Smooth muscle cell (in vitro differentiated cells): Measurements from ENCODE around the gene CPD. TPM values are rescaled to one million over a fixed set of nuclear protein-coding genes. Genes with fewer than 3 reads are reported as not detected.

Experiments
- DNase-seq: peaks from one replicate; lab custom pipeline; 2025; ENCODE audit not compliant: unreplicated experiment; lab: John Stamatoyannopoulos, UW
- H2AFZ ChIP-seq: fragments of 200-600 bp; sonication (generic); 2 replicates; pipeline ENCODE4 v1.6.0; 2016; ENCODE audit warnings: antibody characterized with exemption, low read depth, mild to moderate bottlenecking
- H3F3A ChIP-seq: fragments of 200-600 bp; sonication (generic); 2 replicates; pipeline ENCODE4 v1.6.0; 2017; ENCODE audit warnings: antibody characterized with exemption, low read depth
- H3K27ac ChIP-seq: fragments of 200-600 bp; sonication (generic); 2 replicates; pipeline ENCODE4 v1.5.1; 2016; ENCODE audit warnings: low read depth, mild to moderate bottlenecking
- H3K27me3 ChIP-seq: fragments of 200-600 bp; sonication (generic); 2 replicates; pipeline ENCODE4 v1.6.1; 2016; ENCODE audit warnings: low read depth, mild to moderate bottlenecking
- H3K36me3 ChIP-seq: fragments of 200-600 bp; sonication (generic); 2 replicates; pipeline ENCODE4 v1.5.1; 2016; ENCODE audit warnings: low read depth
- H3K4me1 ChIP-seq: fragments of 200-600 bp; sonication (generic); 2 replicates; pipeline ENCODE4 v1.5.1; 2016; ENCODE audit warnings: low read depth
- H3K4me2 ChIP-seq: fragments of 200-600 bp; sonication (generic); 2 replicates; pipeline ENCODE4 v1.6.0; 2016; ENCODE audit warnings: mild to moderate bottlenecking
- H3K4me3 ChIP-seq: fragments of 200-600 bp; sonication (generic); 2 replicates; pipeline ENCODE4 v1.5.1; 2016; ENCODE audit warnings: mild to moderate bottlenecking
- H3K79me2 ChIP-seq: fragments of 200-600 bp; sonication (generic); 2 replicates; pipeline ENCODE4 v1.6.0; 2016; ENCODE audit warnings: low read depth, mild to moderate bottlenecking
- H3K9ac ChIP-seq: fragments of 200-600 bp; sonication (generic); 2 replicates; pipeline ENCODE4 v1.6.0; 2016; ENCODE audit warnings: low read depth
- H3K9me3 ChIP-seq: fragments of 200-600 bp; sonication (generic); replicated peaks from 2 replicates; pipeline ENCODE4 v1.5.1; 2016; ENCODE audit warnings: low read depth
- H4K20me1 ChIP-seq: fragments of 200-600 bp; sonication (generic); 2 replicates; pipeline ENCODE4 v1.6.0; 2016; ENCODE audit warnings: low read depth
- CTCF ChIP-seq: fragments of 200-600 bp; sonication (generic); IDR thresholded peaks from 2 replicates; pipeline ENCODE4 v1.5.1; 2017; ENCODE audit warnings: borderline replicate concordance, mild to moderate bottlenecking, antibody characterized with exemption; ENCODE audit not compliant: insufficient read depth, poor library complexity, severe bottlenecking
- WGBS: methylation state at CpG from one replicate; pipeline ENCODE4 v1.1.7; 2016; ENCODE audit warnings: low lambda C conversion rate; 5-methylcytosine and 5-hydroxymethylcytosine counted together
- polyA plus RNA-seq: library from polyadenylated mRNA; unstranded; fragments of >200 nt; fragmentation: Nextera tagmentation; extraction: Ambion mirVana; gene quantifications from 2 replicates; pipeline ENCODE4 v1.2.1, GENCODE V29; 2016
- total RNA-seq: library from RNA; depleted of rRNA; stranded (reverse); fragments of >200 nt; gene quantifications from 2 replicates; pipeline ENCODE4 v1.2.3, GENCODE V29; 2014

Gene CPD
- total and polyA plus RNA-seq, 2 experiments from 2014 or later: 16.8 to 68.5 TPM

DNA sequence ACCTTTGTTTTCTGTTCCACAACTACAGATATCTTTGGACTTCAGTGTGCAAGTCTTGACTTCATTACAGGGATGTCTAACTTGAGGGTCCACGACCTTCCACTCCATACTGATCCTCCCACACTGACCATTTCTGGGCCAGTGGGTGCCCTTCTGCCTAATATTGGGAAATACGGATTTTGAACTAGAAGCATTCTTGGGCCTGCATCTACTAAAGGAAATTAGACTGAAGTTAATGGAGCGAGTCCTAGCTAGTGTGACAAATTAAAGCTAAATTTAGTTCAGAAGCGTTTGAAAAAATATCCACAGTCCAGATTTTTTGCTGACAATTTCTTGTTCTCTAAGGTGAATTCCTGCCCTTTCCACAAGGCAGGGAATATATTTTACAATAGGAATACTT lies 34.9 kb upstream of the CPD start:
- Histone ChIP-seq H3K9ac (no peak overlapping the region), H3K79me2 (no peaks in the 10 kb centered on the region), H3K4me1 (peaks cover 7% of the 10 kb centered on the region), H3K27me3 (no peaks in the 10 kb centered on the region), H3F3A (no peaks in the 10 kb centered on the region), H3K4me3 (no peak overlapping the region), H3K4me2 (no peak overlapping the region), H3K27ac (no peak overlapping the region), H3K9me3 (no peaks in the 10 kb centered on the region), H3K36me3 (no peaks in the 10 kb centered on the region), H2AFZ (no peak overlapping the region), H4K20me1 (no peaks in the 10 kb centered on the region)
- 92% methylated on average over 4 of the region's 4 CpGs for WGBS
- TF ChIP-seq CTCF: no peak
- DNase-seq: no peak

DNA sequence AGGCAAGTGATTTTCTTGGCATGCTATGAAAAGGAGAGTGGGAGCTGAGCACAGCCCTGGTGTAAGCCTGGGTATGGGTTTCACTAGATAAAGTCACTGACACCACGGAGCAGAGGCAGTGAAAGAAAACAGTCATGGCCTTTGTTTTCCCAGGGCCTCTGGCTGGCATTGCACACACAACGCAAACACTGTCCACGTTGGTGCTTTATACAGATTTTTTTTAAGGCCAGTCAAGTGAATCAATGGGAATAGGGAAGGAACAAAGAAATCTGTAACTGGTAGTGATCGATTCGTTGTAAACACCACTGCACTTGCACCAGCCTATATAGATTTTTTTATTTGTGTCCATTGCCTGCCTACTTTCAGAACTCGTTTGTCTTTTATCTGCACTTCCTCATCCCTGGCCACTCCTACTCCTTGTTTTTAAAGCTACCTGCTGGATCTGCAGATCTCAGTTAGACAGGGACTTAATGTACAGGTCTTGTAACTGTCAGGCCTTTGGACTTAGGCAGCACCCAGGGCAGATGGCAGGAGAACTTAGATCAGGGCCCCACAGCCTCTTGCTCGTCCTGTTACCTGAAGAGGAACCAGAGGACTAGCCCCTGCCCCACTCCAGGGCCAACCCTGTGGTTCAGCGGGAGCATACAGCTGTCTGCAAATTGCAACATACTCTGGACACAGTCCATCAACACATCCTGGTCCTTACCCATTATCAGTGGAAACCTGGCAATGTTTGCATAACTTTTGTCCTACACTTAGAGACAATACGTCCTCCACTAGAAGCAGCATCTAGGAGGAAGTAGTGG lies 34.2 kb upstream of the CPD start:
- Histone ChIP-seq H3K4me1 (peaks cover 7% of the 10 kb centered on the region), H3K27me3 (no peaks in the 10 kb centered on the region), H3K36me3 (no peaks in the 10 kb centered on the region), H3F3A (no peaks in the 10 kb centered on the region), H3K4me3 (no peak overlapping the region), H2AFZ (no peak overlapping the region), H3K9me3 (no peaks in the 10 kb centered on the region), H3K9ac (no peak overlapping the region), H3K79me2 (no peaks in the 10 kb centered on the region), H3K4me2 (no peak overlapping the region), H3K27ac (no peak overlapping the region), H4K20me1 (no peaks in the 10 kb centered on the region)
- 53% methylated on average over 9 of the region's 9 CpGs for WGBS
- TF ChIP-seq CTCF: no peak
- DNase-seq: no peak

GRCh38 chr17:30345089-30345433 lies 33.7 kb upstream of the CPD start:
- Histone ChIP-seq H3K79me2 (no peaks in the 10 kb centered on the region), H2AFZ (no peak overlapping the region), H3K4me1 (peaks cover 7% of the 10 kb centered on the region), H3K36me3 (no peaks in the 10 kb centered on the region), H3K9me3 (no peaks in the 10 kb centered on the region), H3K9ac (no peak overlapping the region), H3K27me3 (no peaks in the 10 kb centered on the region), H3F3A (no peaks in the 10 kb centered on the region), H4K20me1 (no peaks in the 10 kb centered on the region), H3K27ac (no peak overlapping the region), H3K4me2 (no peak overlapping the region), H3K4me3 (no peak overlapping the region)
- no peak for DNase-seq
- WGBS: 90% methylated on average over 2 of the region's 2 CpGs
- no peak for TF ChIP-seq CTCF

DNA sequence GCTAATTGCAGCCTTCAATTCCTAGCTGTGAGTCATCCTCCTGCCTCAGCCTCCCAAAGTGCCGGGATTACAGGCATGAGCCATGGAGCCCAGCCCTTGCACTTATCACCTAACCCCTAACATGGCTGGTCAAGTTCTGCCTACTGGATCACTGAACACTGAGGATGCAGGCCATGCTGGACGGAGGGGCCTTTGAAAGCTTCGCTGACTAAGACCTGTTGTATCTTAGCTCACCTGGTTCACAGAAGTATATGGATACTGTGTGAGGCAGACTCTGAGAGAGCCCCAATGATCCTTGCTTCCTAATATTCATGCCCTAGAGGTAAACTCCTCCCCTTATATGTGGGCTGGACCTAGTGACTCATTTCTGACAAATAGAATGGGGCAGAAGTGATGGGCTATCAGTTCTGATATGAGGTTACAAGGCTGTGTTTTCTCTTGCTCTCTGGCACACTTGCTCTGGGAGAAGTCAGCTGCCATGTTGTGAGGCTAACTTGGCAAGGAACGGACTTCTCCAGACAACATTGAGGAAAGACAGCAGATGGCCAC lies 33.1 kb upstream of the CPD start:
- Histone ChIP-seq H4K20me1 (no peaks in the 10 kb centered on the region), H3K4me1 (peaks cover 4% of the 10 kb centered on the region), H3K4me3 (no peak overlapping the region), H3K79me2 (no peaks in the 10 kb centered on the region), H3K9me3 (no peaks in the 10 kb centered on the region), H3K9ac (no peak overlapping the region), H3K27ac (no peak overlapping the region), H3K36me3 (no peaks in the 10 kb centered on the region), H3K4me2 (no peak overlapping the region), H2AFZ (no peak overlapping the region), H3F3A (no peaks in the 10 kb centered on the region), H3K27me3 (no peaks in the 10 kb centered on the region)
- 94% methylated on average over 4 of the region's 4 CpGs for WGBS
- no peak for DNase-seq
- TF ChIP-seq CTCF: no peak
